T-helper 2 cell treated with Interferon-gamma antibody and Interleukin-4, amounts not matched to agents 5 μg/mL and 100 μg/mL, for 36 hours (primary cell): ENCODE data around the gene C2orf78.

Experiments used
- DNase-seq: peaks from one replicate; pipeline ENCODE4 v3.0.0; 2021; ENCODE audit warnings: low spot score
- H3K27ac Mint-ChIP-seq: one replicate; pipeline ENCODE4 v1.8.0; 2021; ENCODE audit warnings: mild to moderate bottlenecking, mixed read lengths
- H3K27me3 Mint-ChIP-seq: one replicate; pipeline ENCODE4 v1.8.0; 2021; ENCODE audit warnings: low read depth, mixed read lengths
- H3K36me3 Mint-ChIP-seq: one replicate; pipeline ENCODE4 v1.8.0; 2021; ENCODE audit warnings: low read depth, mixed read lengths
- H3K4me1 Mint-ChIP-seq: one replicate; pipeline ENCODE4 v1.8.0; 2021; ENCODE audit warnings: low read depth, mixed read lengths
- H3K4me3 Mint-ChIP-seq: one replicate; pipeline ENCODE4 v1.8.0; 2022; ENCODE audit warnings: mild to moderate bottlenecking, moderate library complexity, mixed read lengths
- H3K9me3 Mint-ChIP-seq: one replicate; pipeline ENCODE4 v1.8.0; 2021; ENCODE audit warnings: mixed read lengths

C2orf78 gene

GRCh38 chr2:73836141-73836943 is 52.4 kb downstream of the C2orf78 start:
- Mint-ChIP-seq H3K27me3 (no peaks in the 10 kb centered on the region), H3K9me3 (peaks cover 6% of the 10 kb centered on the region), H3K4me1 (peaks cover 10% of the 10 kb centered on the region), H3K27ac (no peak overlapping the region), H3K36me3 (peaks cover 31% of the 10 kb centered on the region), H3K4me3 (no peak overlapping the region)
- no peak for DNase-seq

GRCh38 chr2:73837847-73838585 is 54.0 kb downstream of the C2orf78 start:
- Mint-ChIP-seq H3K4me1 (peaks cover 4% of the 10 kb centered on the region), H3K9me3 (no peaks in the 10 kb centered on the region), H3K4me3 (no peak overlapping the region), H3K27ac (no peak overlapping the region), H3K27me3 (no peaks in the 10 kb centered on the region), H3K36me3 (peaks cover 18% of the 10 kb centered on the region)
- DNase-seq = no peak

GRCh38 chr2:73838889-73839534 is 55.0 kb downstream of the C2orf78 start:
- peaks cover 14% of the 10 kb centered on the region for H3K36me3 Mint-ChIP-seq
- DNase-seq = no peak
- no peak overlapping the region for H3K27ac Mint-ChIP-seq
- no peak overlapping the region for H3K4me3 Mint-ChIP-seq
- peaks cover 6% of the 10 kb centered on the region for H3K4me1 Mint-ChIP-seq
- H3K9me3 Mint-ChIP-seq = no peaks in the 10 kb centered on the region
- no peaks in the 10 kb centered on the region for H3K27me3 Mint-ChIP-seq

- H3K36me3 Mint-ChIP-seq = peaks cover 17% of the 10 kb centered on the region
- no peak for DNase-seq
- H3K27ac Mint-ChIP-seq = no peak overlapping the region
- H3K4me3 Mint-ChIP-seq = no peak overlapping the region
- H3K4me1 Mint-ChIP-seq = peaks cover 12% of the 10 kb centered on the region
- H3K9me3 Mint-ChIP-seq = no peaks in the 10 kb centered on the region
- no peaks in the 10 kb centered on the region for H3K27me3 Mint-ChIP-seq
These were observed 55.8 kb downstream of the C2orf78 start for GRCh38 chr2:73839653-73840411.

- peaks cover 10% of the 10 kb centered on the region for H3K4me1 Mint-ChIP-seq
- no peak for DNase-seq
- H3K36me3 Mint-ChIP-seq = peaks cover 32% of the 10 kb centered on the region
- no peaks in the 10 kb centered on the region for H3K27me3 Mint-ChIP-seq
- H3K27ac Mint-ChIP-seq = no peak overlapping the region
- no peaks in the 10 kb centered on the region for H3K9me3 Mint-ChIP-seq
- no peak overlapping the region for H3K4me3 Mint-ChIP-seq
These were observed 58.1 kb downstream of the C2orf78 start for GRCh38 chr2:73841912-73842738.

GRCh38 chr2:73842739-73843019 is 58.7 kb downstream of the C2orf78 start:
- peaks cover 10% of the 10 kb centered on the region for H3K4me1 Mint-ChIP-seq
- no peak overlapping the region for H3K4me3 Mint-ChIP-seq
- no peaks in the 10 kb centered on the region for H3K9me3 Mint-ChIP-seq
- no peak overlapping the region for H3K27ac Mint-ChIP-seq
- H3K27me3 Mint-ChIP-seq = no peaks in the 10 kb centered on the region
- DNase-seq = no peak
- H3K36me3 Mint-ChIP-seq = peaks cover 35% of the 10 kb centered on the region

- Mint-ChIP-seq H3K27ac (no peak overlapping the region), H3K4me3 (no peak overlapping the region), H3K27me3 (no peaks in the 10 kb centered on the region), H3K4me1 (peaks cover 10% of the 10 kb centered on the region), H3K9me3 (no peaks in the 10 kb centered on the region), H3K36me3 (peaks cover 38% of the 10 kb centered on the region)
- DNase-seq = no peak
These were observed 60.1 kb downstream of the C2orf78 start for GRCh38 chr2:73844087-73844486.

GRCh38 chr2:73850009-73850408 is 66.0 kb downstream of the C2orf78 start:
- no peak overlapping the region for H3K4me3 Mint-ChIP-seq
- peaks cover 5% of the 10 kb centered on the region for H3K4me1 Mint-ChIP-seq
- H3K27ac Mint-ChIP-seq = no peak overlapping the region
- H3K9me3 Mint-ChIP-seq = no peaks in the 10 kb centered on the region
- H3K27me3 Mint-ChIP-seq = no peaks in the 10 kb centered on the region
- H3K36me3 Mint-ChIP-seq = peaks cover 46% of the 10 kb centered on the region
- DNase-seq = no peak

GRCh38 chr2:73851274-73851673 is 67.3 kb downstream of the C2orf78 start:
- H3K9me3 Mint-ChIP-seq = no peaks in the 10 kb centered on the region
- no peak overlapping the region for H3K27ac Mint-ChIP-seq
- H3K36me3 Mint-ChIP-seq = peaks cover 48% of the 10 kb centered on the region
- H3K4me3 Mint-ChIP-seq = no peak overlapping the region
- no peak for DNase-seq
- peaks cover 5% of the 10 kb centered on the region for H3K4me1 Mint-ChIP-seq
- no peaks in the 10 kb centered on the region for H3K27me3 Mint-ChIP-seq

- H3K27ac Mint-ChIP-seq = no peak overlapping the region
- no peaks in the 10 kb centered on the region for H3K9me3 Mint-ChIP-seq
- no peak overlapping the region for H3K4me3 Mint-ChIP-seq
- peaks cover 49% of the 10 kb centered on the region for H3K36me3 Mint-ChIP-seq
- H3K27me3 Mint-ChIP-seq = no peaks in the 10 kb centered on the region
- DNase-seq = no peak
- H3K4me1 Mint-ChIP-seq = peaks cover 5% of the 10 kb centered on the region
These were observed 68.0 kb downstream of the C2orf78 start for GRCh38 chr2:73852020-73852419.

- H3K36me3 Mint-ChIP-seq = peaks cover 54% of the 10 kb centered on the region
- DNase-seq = no peak
- no peak overlapping the region for H3K27ac Mint-ChIP-seq
- no peak overlapping the region for H3K4me3 Mint-ChIP-seq
- H3K27me3 Mint-ChIP-seq = no peaks in the 10 kb centered on the region
- H3K4me1 Mint-ChIP-seq = peaks cover 11% of the 10 kb centered on the region
- H3K9me3 Mint-ChIP-seq = no peaks in the 10 kb centered on the region
These were observed 71.5 kb downstream of the C2orf78 start for GRCh38 chr2:73855526-73855925.

GRCh38 chr2:73856214-73856613 is 72.2 kb downstream of the C2orf78 start:
- Mint-ChIP-seq H3K27ac (no peak overlapping the region), H3K36me3 (peaks cover 55% of the 10 kb centered on the region)

More at GRCh38 chr2:73856214-73856613, 72.2 kb downstream of the C2orf78 start:
- H3K9me3 Mint-ChIP-seq = no peaks in the 10 kb centered on the region
- no peaks in the 10 kb centered on the region for H3K27me3 Mint-ChIP-seq
- peaks cover 8% of the 10 kb centered on the region for H3K4me1 Mint-ChIP-seq
- DNase-seq = no peak
- no peak overlapping the region for H3K4me3 Mint-ChIP-seq
